Naive thymus-derived CD8-positive, alpha-beta T cell (primary cell): ENCODE measurements around the gene TM7SF2. TPM values are rescaled to one million over a fixed set of nuclear protein-coding genes. Genes with fewer than 3 reads are reported as not detected.

ENCODE experiments used
- ATAC-seq, 2 donors: fragments of 150-1000 bp; cut with Tn5 transposase in 1 of 2; sonication (Bioruptor Pico), chemical (Tn5 transposase) in 1 of 2; 1 replicate in 1 of 2; 2 replicates in 1 of 2; pipeline ENCODE4 v1.10.0; 2021; ENCODE audit warnings: mild to moderate bottlenecking in 2 of 2, moderate library complexity in 2 of 2
- POLR2A ChIA-PET: fragments of 350-600 bp; sonication (Branson Sonifier 250); formaldehyde crosslinking; loops from one replicate; lab custom pipeline; 2021; ENCODE audit warnings: antibody characterized with exemption; lab: Charles Lee
- DNase-seq, 10 donors: peaks; one replicate each; pipeline versions ENCODE4 v3.0.0 to v3.0.0-alpha.2; 2020 to 2022
- H3K27ac Mint-ChIP-seq, 10 donors: one replicate each; pipeline ENCODE4 v1.8.0; 2020 to 2022; ENCODE audit warnings: mild to moderate bottlenecking in 10 of 10, mixed read lengths in 10 of 10, moderate library complexity in 4 of 10, inconsistent platforms in 1 of 10
- H3K27me3 Mint-ChIP-seq, 5 donors: one replicate each; pipeline ENCODE4 v1.8.0; 2021 to 2022; ENCODE audit warnings: mixed read lengths in 5 of 5
- H3K36me3 Mint-ChIP-seq, 3 donors: one replicate each; pipeline ENCODE4 v1.8.0; 2020 to 2022; ENCODE audit warnings: mixed read lengths in 3 of 3, mild to moderate bottlenecking in 2 of 3, inconsistent platforms in 1 of 3
- H3K4me1 Mint-ChIP-seq, 4 donors: one replicate each; pipeline ENCODE4 v1.8.0; 2021 to 2022; ENCODE audit warnings: mixed read lengths in 4 of 4
- H3K4me3 Mint-ChIP-seq, 10 donors: one replicate each; pipeline ENCODE4 v1.8.0; 2020 to 2022; ENCODE audit warnings: mild to moderate bottlenecking in 10 of 10, mixed read lengths in 10 of 10, moderate library complexity in 6 of 10, inconsistent platforms in 1 of 10
- H3K9me3 Mint-ChIP-seq, 9 donors: one replicate each; pipeline ENCODE4 v1.8.0; 2020 to 2022; ENCODE audit warnings: mixed read lengths in 9 of 9, mild to moderate bottlenecking in 3 of 9, inconsistent platforms in 1 of 9, moderate library complexity in 1 of 9
- polyA plus RNA-seq, 3 donors: library from polyadenylated mRNA; unstranded; fragments of 300-500 nt; fragmentation: Illumina TruSeq; gene quantifications; one replicate each; pipeline ENCODE4 v1.2.3, GENCODE V29; 2021
- total RNA-seq, 8 experiments: library from RNA in 2 of 8; stranded (reverse) in 2 of 8; gene quantifications; one replicate each; pipeline ENCODE4 v1.2.3 and lab custom pipeline; 2021 to 2026

Gene TM7SF2
- 10 to 100 TPM; 29.0 to 29.2 TPM for total RNA-seq
- polyA plus RNA-seq, result 10 to 100 TPM; 17.4 to 22.6 (median 21.2) TPM
- total RNA-seq (lab: John Stamatoyannopoulos, UW), result 18.3 to 24.5 (median 20.0) reads per million in 6 experiments

DNA sequence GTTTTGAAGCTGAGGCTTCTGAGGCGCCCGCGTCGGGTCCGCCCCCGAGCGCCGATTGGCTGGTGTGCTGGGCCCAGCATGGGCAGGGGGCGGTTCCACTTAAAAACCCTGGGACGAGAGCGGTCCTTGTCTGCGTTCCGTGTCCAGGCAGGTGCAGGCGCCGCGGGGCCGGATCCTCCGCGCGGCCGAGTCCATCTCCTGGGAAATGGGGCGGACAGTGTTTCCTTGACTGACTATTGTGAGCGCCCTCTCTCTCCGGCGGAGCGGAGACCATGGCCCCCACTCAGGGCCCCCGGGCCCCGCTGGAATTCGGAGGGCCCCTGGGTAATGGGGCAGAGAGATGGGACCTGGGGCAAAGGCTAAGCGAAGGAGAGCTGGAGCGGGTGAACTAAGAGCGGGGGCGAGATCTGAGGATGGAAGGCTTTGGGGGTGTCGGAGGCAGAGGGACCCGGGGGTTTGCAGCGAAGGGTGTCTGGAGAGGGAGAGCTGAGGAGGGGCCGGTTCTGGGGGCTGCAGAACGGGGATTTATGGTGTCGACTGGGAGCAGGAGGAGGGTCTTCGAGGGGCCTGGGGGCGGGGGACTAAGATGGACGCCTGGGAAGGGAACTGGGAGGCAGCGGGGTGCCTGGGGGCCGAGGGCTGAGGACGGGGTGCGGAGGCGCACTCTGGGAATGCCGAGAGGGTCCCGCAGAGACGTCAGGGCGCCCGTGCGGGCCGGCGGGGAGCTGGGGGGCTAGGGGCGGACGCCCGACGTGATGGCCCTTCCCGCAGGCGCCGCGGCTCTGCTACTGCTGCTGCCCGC lies at the start of gene TM7SF2:
Gene TM7SF2, plus strand, starts transcription at position 129 of the 802 bp plus-strand sequence. Its CDS starts 144 bp downstream, at position 273.
- no peaks in the 10 kb centered on the region for H3K27me3 Mint-ChIP-seq
- ATAC-seq, result peak; percentile 69 to 71
- no peaks in the 10 kb centered on the region for H3K9me3 Mint-ChIP-seq
- H3K27ac Mint-ChIP-seq, result peak within 1 kb of the TSS; percentile 63 to 99 (median 92)
- peaks cover 27 to 50% (median 42%) of the 10 kb centered on the region in 4 donors for H3K4me1 Mint-ChIP-seq
- H3K36me3 Mint-ChIP-seq, result peaks cover 0 to 9% (median 0%) of the 10 kb centered on the region in 3 donors
- POLR2A ChIA-PET, result interaction anchor here (0.5 to 6.8 kb wide), 27 partner anchors 11 to 428 kb away, joined by 3 to 115 read pairs (median 4); partner anchors contain the start of genes ARL2, CAPN1, CDCA5 and FAU
- DNase-seq, result peak; percentile 84 to 96 (median 90)
- peak within 1 kb of the TSS; percentile 81 to 99 (median 88) for H3K4me3 Mint-ChIP-seq

DNA sequence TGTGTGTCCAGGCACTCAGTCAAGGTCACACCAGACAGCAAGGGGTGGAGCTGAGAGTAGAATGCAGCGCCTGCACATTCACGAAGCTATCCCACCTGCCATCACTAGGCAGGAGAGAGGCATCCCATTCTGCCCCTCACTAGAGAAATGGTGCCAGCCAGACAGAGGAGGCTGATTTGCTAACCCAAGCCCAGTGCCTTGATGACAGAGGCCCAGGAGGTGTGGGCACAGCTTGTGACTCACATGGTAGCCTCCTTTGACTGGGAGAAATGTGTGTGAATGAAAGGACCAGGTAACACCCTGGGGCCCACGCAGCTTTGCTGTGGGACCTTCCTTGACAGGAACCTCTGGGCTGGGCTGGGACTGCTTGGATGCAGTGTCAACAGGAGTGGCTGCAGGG lies 48.1 kb upstream of the TM7SF2 start:
- Mint-ChIP-seq H3K4me1 (peaks cover 0 to 4% (median 1%) of the 10 kb centered on the region in 4 donors), H3K9me3 (no peaks in the 10 kb centered on the region), H3K27ac (no peak overlapping the region), H3K27me3 (no peaks in the 10 kb centered on the region), H3K4me3 (no peak overlapping the region), H3K36me3 (no peaks in the 10 kb centered on the region)
- DNase-seq (no peak), ATAC-seq (no peak)
- POLR2A ChIA-PET, result interaction anchor here (0.7 kb wide), 1 partner anchor 25 kb away, joined by 8 read pairs; no protein-coding TSS in a partner anchor

DNA sequence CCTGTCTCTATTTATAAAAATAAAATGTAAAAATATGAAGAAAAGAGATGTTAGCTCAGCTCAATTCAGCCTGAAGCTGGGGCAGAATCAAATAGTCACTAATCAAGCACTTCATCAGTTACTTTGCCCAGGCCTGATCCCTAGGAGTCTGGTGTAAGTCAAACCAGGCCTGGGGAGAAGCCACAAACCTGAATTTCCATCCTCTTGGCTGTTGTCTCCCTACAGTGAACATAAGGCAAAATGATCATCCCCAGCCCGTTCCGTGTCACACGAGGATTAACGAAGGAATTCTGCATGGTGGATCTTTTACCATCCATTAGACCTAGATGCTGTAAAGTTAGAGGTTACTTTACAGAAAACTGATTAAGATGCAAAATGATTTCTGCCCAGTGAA lies 46.8 kb upstream of the TM7SF2 start:
- POLR2A ChIA-PET, result interaction anchor here (0.7 kb wide), 2 partner anchors 48 to 178 kb away, joined by 3 to 6 read pairs; no protein-coding TSS in a partner anchor
- H3K4me1 Mint-ChIP-seq, result peaks cover 0 to 4% (median 2%) of the 10 kb centered on the region in 4 donors
- H3K27ac Mint-ChIP-seq, result peak overlapping the region in 1 of 10 donors; percentile 29
- H3K9me3 Mint-ChIP-seq, result no peaks in the 10 kb centered on the region
- no peak overlapping the region for H3K4me3 Mint-ChIP-seq
- DNase-seq (no peak), ATAC-seq (no peak)
- no peaks in the 10 kb centered on the region for H3K27me3 Mint-ChIP-seq
- H3K36me3 Mint-ChIP-seq, result no peaks in the 10 kb centered on the region

DNA sequence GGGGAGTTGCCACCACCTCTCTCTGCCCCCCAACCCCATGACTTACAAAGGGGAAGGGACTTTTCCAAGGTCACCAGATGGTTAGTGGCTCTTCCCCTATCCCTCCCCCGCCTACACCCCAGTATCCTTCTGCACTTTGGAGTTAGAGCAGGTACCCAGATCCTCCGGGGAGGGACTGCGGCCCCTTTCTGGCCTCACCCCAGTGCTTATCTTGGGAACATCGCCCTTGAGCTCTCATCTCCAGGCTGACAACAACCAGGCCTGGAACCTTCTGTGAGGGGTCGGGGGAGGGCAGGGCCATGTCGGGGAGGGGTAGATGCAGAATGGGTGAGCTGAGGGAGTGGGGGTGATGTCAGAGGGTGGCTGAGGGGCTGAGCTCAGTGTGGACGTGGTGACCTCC lies 45.8 kb upstream of the TM7SF2 start:
- Mint-ChIP-seq H3K36me3 (no peaks in the 10 kb centered on the region), H3K9me3 (no peaks in the 10 kb centered on the region), H3K4me3 (no peak overlapping the region), H3K4me1 (peaks cover 0 to 4% (median 2%) of the 10 kb centered on the region in 4 donors), H3K27ac (no peak overlapping the region), H3K27me3 (no peaks in the 10 kb centered on the region)
- POLR2A ChIA-PET, result no interaction called here
- ATAC-seq (no peak), DNase-seq (no peak)

DNA sequence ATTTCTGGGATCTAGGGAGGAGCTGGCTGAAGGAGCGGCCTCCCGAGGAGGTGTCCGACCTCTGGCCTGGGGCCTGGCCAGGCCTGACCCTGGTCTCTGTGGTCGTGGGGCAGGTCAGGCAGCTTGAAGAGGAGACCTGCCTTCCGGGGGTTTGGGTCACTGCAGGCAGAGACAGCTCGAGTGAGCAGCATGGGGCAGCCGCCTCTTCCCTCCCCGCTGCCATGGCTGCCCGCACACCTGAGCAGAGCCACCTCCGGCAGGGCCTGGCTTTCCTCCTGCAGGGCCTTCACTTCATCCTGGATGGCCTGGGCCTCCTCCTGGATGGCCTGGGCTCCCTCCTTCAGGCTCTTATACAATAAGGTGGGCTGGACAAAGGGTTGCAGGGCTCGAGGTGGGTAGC lies 45.4 kb upstream of the TM7SF2 start:
- Mint-ChIP-seq H3K9me3 (no peaks in the 10 kb centered on the region), H3K27me3 (no peaks in the 10 kb centered on the region), H3K4me1 (peaks cover 0 to 2% (median under 1%) of the 10 kb centered on the region in 4 donors), H3K4me3 (no peak overlapping the region), H3K27ac (no peak overlapping the region), H3K36me3 (no peaks in the 10 kb centered on the region)
- POLR2A ChIA-PET, result no interaction called here
- DNase-seq (no peak), ATAC-seq (no peak)

DNA sequence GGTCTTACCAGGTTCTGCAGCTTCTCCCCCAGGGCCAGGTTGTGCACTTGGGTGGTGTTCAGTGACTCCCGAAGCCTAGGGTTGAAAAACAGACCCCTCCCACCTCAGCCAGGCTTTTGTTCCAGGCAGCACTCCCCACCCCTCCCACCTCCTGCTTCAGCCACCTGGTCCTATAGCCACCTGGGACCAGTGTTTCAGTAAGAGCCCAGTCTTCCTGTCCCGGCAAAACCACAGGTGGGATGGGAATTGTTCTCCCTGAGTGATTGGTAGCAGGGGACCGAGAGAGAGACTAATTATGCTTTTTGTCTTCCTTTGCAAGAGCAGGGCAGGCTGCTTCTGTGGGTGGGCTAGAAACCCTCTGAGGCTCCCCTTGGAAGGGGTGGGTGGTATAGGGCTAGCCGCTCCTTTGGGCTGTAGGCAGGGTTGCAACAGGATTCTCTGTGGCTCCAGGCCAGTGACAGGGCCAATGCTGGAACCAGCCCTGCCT lies 44.8 kb upstream of the TM7SF2 start:
- no peaks in the 10 kb centered on the region for H3K27me3 Mint-ChIP-seq
- no peak overlapping the region for H3K4me3 Mint-ChIP-seq
- H3K27ac Mint-ChIP-seq, result no peak overlapping the region
- POLR2A ChIA-PET, result no interaction called here
- peaks cover 0 to 2% (median under 1%) of the 10 kb centered on the region in 4 donors for H3K4me1 Mint-ChIP-seq
- H3K36me3 Mint-ChIP-seq, result no peaks in the 10 kb centered on the region
- DNase-seq, result no peak
- no peaks in the 10 kb centered on the region for H3K9me3 Mint-ChIP-seq
- ATAC-seq, result no peak

DNA sequence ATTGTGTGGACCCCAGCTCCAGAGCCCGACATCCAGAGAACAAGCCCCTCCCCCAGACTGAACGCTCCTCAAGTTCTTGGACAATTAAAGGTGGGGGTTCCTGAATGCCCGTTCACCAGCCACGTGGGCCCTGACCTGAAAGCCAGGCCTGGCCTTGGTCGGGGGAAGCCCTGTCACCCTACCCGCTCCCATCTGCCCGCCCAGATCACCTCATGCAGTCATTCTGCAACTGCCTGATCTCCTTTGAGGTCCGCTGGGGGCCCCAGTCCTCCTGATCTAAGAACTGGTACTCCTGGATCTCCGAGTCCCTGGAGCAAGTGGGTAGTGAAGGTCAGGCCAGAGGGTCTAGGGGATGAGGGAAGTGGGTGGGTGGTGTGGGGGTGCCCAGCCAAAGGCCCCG lies 44.2 kb upstream of the TM7SF2 start:
- H3K27me3 Mint-ChIP-seq, result no peaks in the 10 kb centered on the region
- ATAC-seq (no peak), DNase-seq (no peak)
- peaks cover 0 to 2% (median under 1%) of the 10 kb centered on the region in 4 donors for H3K4me1 Mint-ChIP-seq
- no peak overlapping the region for H3K4me3 Mint-ChIP-seq
- H3K9me3 Mint-ChIP-seq, result no peaks in the 10 kb centered on the region
- POLR2A ChIA-PET, result no interaction called here
- no peaks in the 10 kb centered on the region for H3K36me3 Mint-ChIP-seq
- H3K27ac Mint-ChIP-seq, result peak overlapping the region in 1 of 10 donors; percentile 29

DNA sequence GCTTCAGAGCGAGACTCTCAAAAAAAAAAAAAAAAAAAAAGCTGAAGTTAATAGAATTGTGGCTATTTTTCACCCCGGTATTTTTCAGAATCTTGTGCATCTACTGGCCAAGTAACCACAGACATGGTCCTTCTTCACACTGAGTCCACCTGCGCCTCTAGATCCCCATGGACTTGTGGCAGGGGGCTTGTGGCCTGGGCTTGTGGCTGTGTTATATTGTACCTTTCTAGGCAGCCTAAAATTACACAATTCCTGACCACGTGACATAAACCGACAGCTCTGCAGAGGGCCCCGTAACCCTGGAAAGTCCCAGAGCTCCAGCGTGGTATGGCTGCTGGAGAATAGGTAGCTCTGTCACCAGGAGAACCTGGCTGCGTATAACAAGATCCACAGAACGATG lies 42.5 kb upstream of the TM7SF2 start:
- no peak for ATAC-seq
- Mint-ChIP-seq H3K36me3 (no peaks in the 10 kb centered on the region), H3K4me1 (peaks cover 0 to 2% (median 0%) of the 10 kb centered on the region in 4 donors), H3K4me3 (no peak overlapping the region), H3K27ac (no peak overlapping the region), H3K9me3 (no peaks in the 10 kb centered on the region), H3K27me3 (no peaks in the 10 kb centered on the region)
- POLR2A ChIA-PET, result no interaction called here
- no peak for DNase-seq

DNA sequence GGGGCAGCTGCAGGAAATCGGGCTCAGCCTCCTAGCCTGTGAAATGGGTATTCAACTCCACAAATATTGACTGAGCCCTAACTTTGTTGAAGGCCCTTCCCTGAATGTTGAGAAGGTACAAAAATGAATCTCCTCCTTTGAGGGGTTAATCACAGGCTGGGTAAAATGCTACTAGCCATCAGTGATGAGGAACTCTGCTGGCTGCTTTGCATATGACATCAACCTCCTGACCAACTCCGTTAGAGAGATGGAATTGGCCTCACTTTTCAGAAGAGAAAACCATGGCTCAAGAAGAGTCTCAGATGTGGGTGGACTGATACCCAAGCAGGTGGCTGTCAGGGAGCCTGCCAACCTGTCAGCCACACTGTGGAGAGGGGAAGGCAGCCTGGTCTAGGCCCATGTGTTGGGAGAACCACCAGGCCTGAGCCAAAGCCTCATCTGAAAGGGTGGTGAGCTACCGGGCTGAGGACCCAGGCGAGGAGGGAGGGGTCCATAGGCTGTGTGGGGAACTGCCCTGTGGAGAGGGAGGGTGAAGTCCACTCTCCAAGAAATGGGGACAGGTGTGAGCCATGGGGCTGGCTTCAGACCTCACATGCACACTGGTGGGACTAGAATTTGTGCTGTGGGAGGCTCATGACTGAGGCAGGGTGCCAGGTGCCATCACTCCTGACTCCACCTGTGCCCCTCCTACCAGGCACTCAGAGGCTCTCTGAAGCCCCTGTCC lies 39.6 kb upstream of the TM7SF2 start:
- H3K4me1 Mint-ChIP-seq, result peaks cover 0 to 2% (median 0%) of the 10 kb centered on the region in 4 donors
- DNase-seq (no peak), ATAC-seq (no peak)
- POLR2A ChIA-PET, result interaction anchor here (0.7 to 0.9 kb wide), 2 partner anchors 9 to 50 kb away, joined by 3 to 5 read pairs; partner anchors contain the start of genes FAU and MRPL49
- H3K27ac Mint-ChIP-seq, result no peak overlapping the region
- H3K36me3 Mint-ChIP-seq, result no peaks in the 10 kb centered on the region
- no peak overlapping the region for H3K4me3 Mint-ChIP-seq
- H3K9me3 Mint-ChIP-seq, result no peaks in the 10 kb centered on the region
- no peaks in the 10 kb centered on the region for H3K27me3 Mint-ChIP-seq

DNA sequence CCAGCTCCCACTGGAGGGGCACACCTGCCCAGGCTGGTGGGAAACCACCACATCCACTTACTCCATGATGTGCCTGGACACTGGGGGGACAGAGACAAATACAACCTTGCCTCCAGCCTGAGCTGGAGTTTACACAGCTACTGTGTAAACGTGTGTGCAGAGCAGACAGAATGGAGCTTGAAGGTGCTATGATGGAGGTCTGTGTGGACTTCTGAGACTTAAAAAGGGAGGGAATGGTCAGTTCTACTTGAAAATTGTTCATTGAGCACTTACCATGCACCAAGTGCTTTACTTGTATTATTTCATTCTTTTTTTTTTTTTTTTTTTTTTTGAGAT lies 39.1 kb upstream of the TM7SF2 start:
- POLR2A ChIA-PET, result interaction anchor here (0.7 to 0.9 kb wide), 2 partner anchors 8 to 50 kb away, joined by 3 to 5 read pairs; partner anchors contain the start of genes FAU and MRPL49
- no peaks in the 10 kb centered on the region for H3K36me3 Mint-ChIP-seq
- no peak overlapping the region for H3K4me3 Mint-ChIP-seq
- H3K9me3 Mint-ChIP-seq, result no peaks in the 10 kb centered on the region
- no peak overlapping the region for H3K27ac Mint-ChIP-seq
- no peaks in the 10 kb centered on the region for H3K27me3 Mint-ChIP-seq
- no peak for DNase-seq
- no peak for ATAC-seq
- peaks cover 0 to 2% (median 0%) of the 10 kb centered on the region in 4 donors for H3K4me1 Mint-ChIP-seq

DNA sequence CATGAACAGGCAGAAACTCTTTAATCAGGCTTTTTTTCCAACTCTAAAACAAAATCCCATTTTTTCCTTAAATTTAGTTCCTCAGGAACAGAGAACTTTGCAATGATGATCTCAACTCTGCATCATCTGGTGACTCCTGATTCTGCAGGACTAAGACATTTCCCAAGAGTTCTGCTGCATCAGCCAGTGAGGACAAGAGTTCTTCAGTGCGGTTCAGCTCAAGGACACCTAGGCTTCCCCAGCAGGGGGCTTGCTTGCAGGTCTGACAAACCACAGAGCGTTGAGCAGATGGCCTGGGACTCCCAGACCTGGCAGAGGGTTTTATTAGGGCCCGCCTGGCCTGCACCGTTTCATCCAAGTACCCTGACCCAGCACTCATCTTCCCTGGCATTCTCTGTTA lies 34.2 kb upstream of the TM7SF2 start:
- Mint-ChIP-seq H3K4me1 (peaks cover 4 to 10% (median 6%) of the 10 kb centered on the region in 4 donors), H3K9me3 (no peaks in the 10 kb centered on the region), H3K27ac (peak overlapping the region in 2 of 10 donors; percentile 70 to 84), H3K4me3 (no peak overlapping the region), H3K27me3 (no peaks in the 10 kb centered on the region), H3K36me3 (no peaks in the 10 kb centered on the region)
- no peak for ATAC-seq
- POLR2A ChIA-PET, result interaction anchor here (0.9 kb wide), 1 partner anchor 63 kb away, joined by 3 read pairs; the partner anchor contains the start of gene ARL2
- no peak for DNase-seq

DNA sequence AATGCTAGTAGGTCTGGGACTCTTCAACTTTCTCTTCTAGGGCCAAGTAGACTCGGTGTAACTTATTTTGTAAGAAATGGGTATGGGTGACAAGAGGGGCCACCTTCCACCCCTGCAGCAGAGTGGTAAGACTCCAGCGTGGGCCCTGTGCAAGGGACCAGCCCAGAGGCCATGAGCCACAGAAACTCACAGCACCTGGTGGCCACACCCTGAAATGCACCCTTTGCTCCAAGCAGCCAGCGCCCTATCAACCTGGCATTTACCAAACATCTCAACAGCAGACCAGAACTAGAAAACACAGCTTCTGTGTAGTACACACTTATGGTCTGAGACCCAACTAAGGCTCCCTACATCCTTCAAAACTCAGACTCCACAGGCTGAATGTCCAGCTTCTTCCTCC lies 33.5 kb upstream of the TM7SF2 start:
- ATAC-seq (peak; percentile 99 to 100), DNase-seq (peak; percentile 43 to 81 (median 62))
- Mint-ChIP-seq H3K27me3 (no peaks in the 10 kb centered on the region), H3K27ac (peak overlapping the region in 7 of 10 donors; percentile 33 to 86 (median 62)), H3K36me3 (no peaks in the 10 kb centered on the region), H3K4me3 (no peak overlapping the region), H3K4me1 (peaks cover 4 to 15% (median 6%) of the 10 kb centered on the region in 4 donors), H3K9me3 (no peaks in the 10 kb centered on the region)
- POLR2A ChIA-PET, result no interaction called here
